Hepatocyte (in vitro differentiated cells): ENCODE measurements around the gene TRAPPC6A. TPM values are rescaled to one million over a fixed set of nuclear protein-coding genes. Genes with fewer than 3 reads are reported as not detected.

Experiments used
- DNase-seq: peaks from one replicate; pipeline ENCODE4 v3.0.0-alpha.2; 2016; ENCODE audit warnings: low spot score
- H2AFZ ChIP-seq: fragments of 200-600 bp; sonication (generic); 2 replicates; pipeline ENCODE4 v1.6.0; 2016; ENCODE audit warnings: antibody characterized with exemption, mild to moderate bottlenecking
- H3K27ac ChIP-seq: fragments of 200-600 bp; sonication (generic); 2 replicates; pipeline ENCODE4 v1.5.1; 2016; ENCODE audit warnings: mild to moderate bottlenecking
- H3K27me3 ChIP-seq: fragments of 200-600 bp; sonication (generic); 2 replicates; pipeline ENCODE4 v1.6.1; 2016
- H3K36me3 ChIP-seq: fragments of 200-600 bp; sonication (generic); replicated peaks from 2 replicates; pipeline ENCODE4 v1.5.1; 2016; ENCODE audit warnings: low read depth; ENCODE audit not compliant: insufficient read depth
- H3K4me1 ChIP-seq: fragments of 200-600 bp; sonication (generic); 2 replicates; pipeline ENCODE4 v1.5.1; 2016; ENCODE audit warnings: mild to moderate bottlenecking, moderate library complexity; ENCODE audit not compliant: insufficient read depth
- H3K4me2 ChIP-seq: fragments of 200-600 bp; sonication (generic); 2 replicates; pipeline ENCODE4 v1.6.0; 2016
- H3K4me3 ChIP-seq: fragments of 200-600 bp; sonication (generic); 2 replicates; pipeline ENCODE4 v1.5.1; 2016; ENCODE audit warnings: mild to moderate bottlenecking
- H3K79me2 ChIP-seq: fragments of 200-600 bp; sonication (generic); 2 replicates; pipeline ENCODE4 v1.6.0; 2017; ENCODE audit warnings: mild to moderate bottlenecking
- H3K9me2 ChIP-seq: fragments of 200-600 bp; sonication (generic); replicated peaks from 2 replicates; pipeline ENCODE4 v1.6.0; 2017; ENCODE audit warnings: mild to moderate bottlenecking; ENCODE audit not compliant: insufficient read depth
- H3K9me3 ChIP-seq: fragments of 200-600 bp; sonication (generic); 2 replicates; pipeline ENCODE4 v1.5.1; 2016; ENCODE audit warnings: low read depth, mild to moderate bottlenecking
- H4K20me1 ChIP-seq: fragments of 200-600 bp; sonication (generic); 2 replicates; pipeline ENCODE4 v1.6.0; 2016; ENCODE audit warnings: mild to moderate bottlenecking; ENCODE audit not compliant: insufficient read depth, poor library complexity, severe bottlenecking
- EZH2 ChIP-seq: fragments of 200-600 bp; sonication (generic); IDR thresholded peaks from 2 replicates; pipeline ENCODE4 v1.6.1; 2016; ENCODE audit warnings: antibody characterized with exemption, mild to moderate bottlenecking, borderline replicate concordance
- EZH2phosphoT487 ChIP-seq: fragments of 200-600 bp; sonication (generic); IDR thresholded peaks from one replicate; pipeline ENCODE4 v1.6.1; 2018; ENCODE audit warnings: antibody characterized with exemption, mild to moderate bottlenecking, low read depth, moderate library complexity; ENCODE audit not compliant: unreplicated experiment, severe bottlenecking
- WGBS: methylation state at CpG from one replicate; pipeline ENCODE4 v1.1.6; 2016; ENCODE audit warnings: low lambda C conversion rate; ENCODE audit errors: missing lambda C conversion rate; 5-methylcytosine and 5-hydroxymethylcytosine counted together
- polyA plus RNA-seq: library from polyadenylated mRNA; unstranded; fragments of >200 nt; fragmentation: Nextera tagmentation; extraction: Ambion mirVana; gene quantifications from 2 replicates; pipeline ENCODE4 v1.2.1, GENCODE V29; 2016
- total RNA-seq: library from RNA; depleted of rRNA; stranded (reverse); fragments of >200 nt; gene quantifications from 2 replicates; pipeline ENCODE4 v1.2.3, GENCODE V29; 2014
- TF ChIP-seq, protein P1 (sequence below): fragments of 200-600 bp; sonication (generic); IDR thresholded peaks from 2 replicates; pipeline ENCODE4 v1.5.1; 2016; ENCODE audit warnings: antibody characterized with exemption, mild to moderate bottlenecking; ENCODE audit not compliant: poor library complexity

TRAPPC6A gene
- total and polyA plus RNA-seq, 2 experiments from 2014 or later: 25.7 to 60.1 TPM

- H3K4me3 ChIP-seq: no peak overlapping the region
- peak; percentile 6 for DNase-seq
- no peaks in the 10 kb centered on the region for H4K20me1 ChIP-seq
- H3K4me1 ChIP-seq: no peaks in the 10 kb centered on the region
- no peaks in the 10 kb centered on the region for H3K9me2 ChIP-seq
- no peak overlapping the region for H3K4me2 ChIP-seq
- WGBS: 87% methylated on average over 21 of the region's 21 CpGs
- H3K36me3 ChIP-seq: no peaks in the 10 kb centered on the region
- TF ChIP-seq, protein P1, sequence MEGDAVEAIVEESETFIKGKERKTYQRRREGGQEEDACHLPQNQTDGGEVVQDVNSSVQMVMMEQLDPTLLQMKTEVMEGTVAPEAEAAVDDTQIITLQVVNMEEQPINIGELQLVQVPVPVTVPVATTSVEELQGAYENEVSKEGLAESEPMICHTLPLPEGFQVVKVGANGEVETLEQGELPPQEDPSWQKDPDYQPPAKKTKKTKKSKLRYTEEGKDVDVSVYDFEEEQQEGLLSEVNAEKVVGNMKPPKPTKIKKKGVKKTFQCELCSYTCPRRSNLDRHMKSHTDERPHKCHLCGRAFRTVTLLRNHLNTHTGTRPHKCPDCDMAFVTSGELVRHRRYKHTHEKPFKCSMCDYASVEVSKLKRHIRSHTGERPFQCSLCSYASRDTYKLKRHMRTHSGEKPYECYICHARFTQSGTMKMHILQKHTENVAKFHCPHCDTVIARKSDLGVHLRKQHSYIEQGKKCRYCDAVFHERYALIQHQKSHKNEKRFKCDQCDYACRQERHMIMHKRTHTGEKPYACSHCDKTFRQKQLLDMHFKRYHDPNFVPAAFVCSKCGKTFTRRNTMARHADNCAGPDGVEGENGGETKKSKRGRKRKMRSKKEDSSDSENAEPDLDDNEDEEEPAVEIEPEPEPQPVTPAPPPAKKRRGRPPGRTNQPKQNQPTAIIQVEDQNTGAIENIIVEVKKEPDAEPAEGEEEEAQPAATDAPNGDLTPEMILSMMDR: no peak
- TF ChIP-seq EZH2 (no peak), EZH2phosphoT487 (no peak)
- H3K27me3 ChIP-seq: no peaks in the 10 kb centered on the region
- no peaks in the 10 kb centered on the region for H3K79me2 ChIP-seq
- H3K27ac ChIP-seq: no peak overlapping the region
- no peak overlapping the region for H2AFZ ChIP-seq
- H3K9me3 ChIP-seq: no peaks in the 10 kb centered on the region
These were observed 7.6 kb downstream of the TRAPPC6A start for GRCh38 chr19:45170146-45171106.

GRCh38 chr19:45169602-45170001, 8.4 kb downstream of the TRAPPC6A start:
- Histone ChIP-seq H3K27ac (no peak overlapping the region), H3K9me2 (no peaks in the 10 kb centered on the region), H3K79me2 (no peaks in the 10 kb centered on the region), H3K36me3 (no peaks in the 10 kb centered on the region), H2AFZ (no peak overlapping the region), H3K27me3 (no peaks in the 10 kb centered on the region), H3K4me2 (no peak overlapping the region), H3K4me3 (no peak overlapping the region), H3K9me3 (no peaks in the 10 kb centered on the region), H4K20me1 (no peaks in the 10 kb centered on the region), H3K4me1 (peaks cover 4% of the 10 kb centered on the region)
- peak; percentile 2 for DNase-seq
- WGBS: 95% methylated on average over 10 of the region's 10 CpGs
- no peak for TF ChIP-seq EZH2

- Histone ChIP-seq H3K9me2 (no peaks in the 10 kb centered on the region), H3K9me3 (no peaks in the 10 kb centered on the region), H3K27ac (no peak overlapping the region), H3K36me3 (no peaks in the 10 kb centered on the region), H4K20me1 (no peaks in the 10 kb centered on the region), H3K27me3 (no peaks in the 10 kb centered on the region), H3K4me2 (no peak overlapping the region), H3K4me3 (no peak overlapping the region), H2AFZ (no peak overlapping the region), H3K79me2 (no peaks in the 10 kb centered on the region), H3K4me1 (peaks cover 9% of the 10 kb centered on the region)
- peak; percentile 7 for DNase-seq
- TF ChIP-seq EZH2phosphoT487 (no peak), EZH2 (no peak)
- TF ChIP-seq, protein P1: no peak
- 93% methylated on average over 16 of the region's 16 CpGs for WGBS
These were observed 9.2 kb downstream of the TRAPPC6A start for GRCh38 chr19:45168767-45169351.

DNA sequence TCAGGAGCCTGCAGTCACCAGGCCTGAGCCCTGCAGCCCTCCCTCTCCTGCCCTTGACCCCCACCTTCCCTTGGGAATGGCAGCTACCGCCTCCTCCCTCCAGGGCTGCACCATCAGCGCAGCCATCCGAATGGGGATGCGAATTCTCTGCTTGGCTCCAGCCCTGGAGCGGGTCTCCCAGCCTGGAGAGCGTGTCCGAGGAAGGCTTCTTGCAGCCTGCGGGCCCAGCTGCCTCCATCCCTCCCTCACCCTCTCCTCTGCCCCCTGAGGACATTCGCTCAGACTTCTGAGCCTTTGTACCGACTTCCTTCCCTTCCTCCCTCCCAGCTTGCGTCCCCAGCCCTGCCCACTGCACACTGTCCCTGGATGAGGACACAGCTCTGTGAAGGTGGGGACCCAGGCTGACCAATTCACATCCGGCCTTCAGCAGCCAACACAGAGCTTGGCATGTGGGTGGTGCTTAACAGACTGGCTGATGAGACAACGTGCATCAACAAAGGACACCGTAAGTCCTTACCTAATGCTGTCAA, 11.2 kb downstream of the TRAPPC6A start:
- WGBS: 71% methylated on average over 10 of the region's 14 CpGs
- no peak for TF ChIP-seq EZH2phosphoT487
- no peak for TF ChIP-seq EZH2
- TF ChIP-seq, protein P1: no peak

More for the DNA sequence above, 11.2 kb downstream of the TRAPPC6A start:
- Histone ChIP-seq H3K79me2 (no peaks in the 10 kb centered on the region), H3K4me2 (no peak overlapping the region), H3K27ac (no peak overlapping the region), H3K9me3 (no peaks in the 10 kb centered on the region), H4K20me1 (no peaks in the 10 kb centered on the region), H2AFZ (no peak overlapping the region), H3K36me3 (no peaks in the 10 kb centered on the region), H3K27me3 (no peaks in the 10 kb centered on the region), H3K9me2 (no peaks in the 10 kb centered on the region), H3K4me3 (no peak overlapping the region), H3K4me1 (peaks cover 9% of the 10 kb centered on the region)
- no peak for DNase-seq
